H9 (cell line): ENCODE results near the gene ACOT7. TPM values are rescaled to one million over a fixed set of nuclear protein-coding genes. Genes with fewer than 3 reads are reported as not detected.

Experiments
- DNase-seq: peaks from one replicate; pipeline ENCODE4 v3.0.0-alpha.2; 2017
- H2AFZ ChIP-seq: one replicate; pipeline ENCODE4 v1.6.1; 2013; ENCODE audit warnings: mild to moderate bottlenecking, low read length, control low read depth, moderate library complexity
- H2AK5ac ChIP-seq: 2 replicates; pipeline ENCODE4 v1.6.1; 2013; ENCODE audit warnings: low read length, control low read depth, mixed read lengths; ENCODE audit not compliant: insufficient read length
- H2BK120ac ChIP-seq: one replicate; pipeline ENCODE4 v1.6.1; 2013; ENCODE audit warnings: low read depth, mild to moderate bottlenecking, low read length, control low read depth, inconsistent platforms; ENCODE audit not compliant: poor library complexity, severe bottlenecking
- H2BK12ac ChIP-seq: 2 replicates; pipeline ENCODE4 v1.6.1; 2013; ENCODE audit warnings: low read length, control low read depth, mixed read lengths, low read depth; ENCODE audit not compliant: insufficient read length
- H2BK15ac ChIP-seq: 2 replicates; pipeline ENCODE4 v1.6.1; 2013; ENCODE audit warnings: low read depth, low read length, control low read depth
- H2BK20ac ChIP-seq: one replicate; pipeline ENCODE4 v1.6.1; 2013; ENCODE audit warnings: low read depth, mild to moderate bottlenecking, low read length, control low read depth, inconsistent platforms; ENCODE audit not compliant: poor library complexity, severe bottlenecking
- H2BK5ac ChIP-seq: 2 replicates; pipeline ENCODE4 v1.6.1; 2013; ENCODE audit warnings: low read length, control low read depth, mixed read lengths; ENCODE audit not compliant: insufficient read length
- H3K14ac ChIP-seq: 2 replicates; pipeline ENCODE4 v1.6.1; 2013; ENCODE audit warnings: low read length, control low read depth; ENCODE audit not compliant: insufficient read depth
- H3K18ac ChIP-seq: 2 replicates; pipeline ENCODE4 v1.6.1; 2013; ENCODE audit warnings: low read depth, mild to moderate bottlenecking, mixed read lengths, low read length, control low read depth; ENCODE audit not compliant: insufficient read length
- H3K23ac ChIP-seq: 2 replicates; pipeline ENCODE4 v1.6.1; 2013; ENCODE audit warnings: low read length, control low read depth, mixed read lengths, low read depth; ENCODE audit not compliant: insufficient read length
- H3K23me2 ChIP-seq: 2 replicates; pipeline ENCODE4 v1.6.1; 2013; ENCODE audit warnings: low read depth, mild to moderate bottlenecking, mixed read lengths, low read length, control low read depth; ENCODE audit not compliant: insufficient read length, poor library complexity, severe bottlenecking
- H3K27ac ChIP-seq: 2 replicates; pipeline ENCODE4 v1.5.1; 2013; ENCODE audit warnings: low read length, control low read depth, mixed read lengths, low read depth; ENCODE audit not compliant: insufficient read length
- H3K27me3 ChIP-seq: 2 replicates; pipeline ENCODE4 v1.6.1; 2013; ENCODE audit warnings: low read length, control low read depth, inconsistent platforms; ENCODE audit not compliant: insufficient read depth
- H3K4ac ChIP-seq: 2 replicates; pipeline ENCODE4 v1.6.1; 2013; ENCODE audit warnings: low read depth, mild to moderate bottlenecking, control low read depth, inconsistent platforms, low read length, moderate library complexity
- H3K4me1 ChIP-seq: 2 replicates; pipeline ENCODE4 v1.6.1; 2013; ENCODE audit warnings: low read length, control low read depth, inconsistent platforms; ENCODE audit not compliant: insufficient read depth
- H3K4me2 ChIP-seq: 2 replicates; pipeline ENCODE4 v1.6.1; 2013; ENCODE audit warnings: low read length, control low read depth, mixed read lengths; ENCODE audit not compliant: insufficient read length, insufficient read depth
- H3K56ac ChIP-seq: 2 replicates; pipeline ENCODE4 v1.6.1; 2013; ENCODE audit warnings: low read depth, mild to moderate bottlenecking, mixed read lengths, low read length, control low read depth; ENCODE audit not compliant: insufficient read length
- H3K79me1 ChIP-seq: 2 replicates; pipeline ENCODE4 v1.6.1; 2013; ENCODE audit warnings: low read depth, mild to moderate bottlenecking, moderate library complexity, low read length, control low read depth, inconsistent platforms; ENCODE audit not compliant: insufficient read depth, poor library complexity, severe bottlenecking
- H3K79me2 ChIP-seq: 2 replicates; pipeline ENCODE4 v1.6.1; 2013; ENCODE audit warnings: low read length, control low read depth, inconsistent platforms; ENCODE audit not compliant: insufficient read depth
- H3K9ac ChIP-seq: 2 replicates; pipeline ENCODE4 v1.6.1; 2013; ENCODE audit warnings: low read length, control low read depth, mixed read lengths; ENCODE audit not compliant: insufficient read length; ENCODE audit errors: extremely low read depth
- H3K9me3 ChIP-seq: one replicate; pipeline ENCODE4 v1.6.1; 2013; ENCODE audit warnings: low read depth, low read length, inconsistent platforms; ENCODE audit not compliant: control insufficient read depth
- H3T11ph ChIP-seq: one replicate; pipeline ENCODE4 v1.6.1; 2013; ENCODE audit warnings: mild to moderate bottlenecking, low read length, control low read depth, inconsistent platforms
- H4K20me1 ChIP-seq: one replicate; pipeline ENCODE4 v1.6.1; 2013; ENCODE audit not compliant: control insufficient read depth, insufficient read length, insufficient read depth
- H4K5ac ChIP-seq: 2 replicates; pipeline ENCODE4 v1.6.1; 2013; ENCODE audit warnings: low read depth, mild to moderate bottlenecking, mixed read lengths, low read length, control low read depth; ENCODE audit not compliant: insufficient read length
- H4K8ac ChIP-seq: replicated peaks from 2 replicates; pipeline ENCODE4 v1.6.1; 2013; ENCODE audit warnings: low read length, control low read depth, mixed read lengths, low read depth; ENCODE audit not compliant: insufficient read length
- H4K91ac ChIP-seq: 2 replicates; pipeline ENCODE4 v1.6.1; 2013; ENCODE audit warnings: low read depth, mild to moderate bottlenecking, moderate library complexity, mixed read lengths, low read length, control low read depth; ENCODE audit not compliant: insufficient read length
- H3K27ac Mint-ChIP-seq, 3 experiments: 2 replicates in 2 of 3; 3 replicates in 1 of 3; pipeline ENCODE4 v1.8.0; 2020 to 2021; ENCODE audit warnings: mixed read lengths in 3 of 3, mild to moderate bottlenecking in 1 of 3, moderate library complexity in 1 of 3
- H3K27me3 Mint-ChIP-seq: 2 replicates; pipeline ENCODE4 v1.8.0; 2021; ENCODE audit warnings: low read depth, mild to moderate bottlenecking, moderate library complexity, mixed read lengths
- H3K36me3 Mint-ChIP-seq, 3 experiments: 2 replicates in 2 of 3; 3 replicates in 1 of 3; pipeline ENCODE4 v1.8.0; 2020 to 2021; ENCODE audit warnings: low read depth in 3 of 3, mixed read lengths in 3 of 3; ENCODE audit not compliant: insufficient read depth in 1 of 3
- H3K4me1 Mint-ChIP-seq, 2 experiments: 2 replicates each; pipeline ENCODE4 v1.8.0; 2020; ENCODE audit warnings: mixed read lengths in 2 of 2
- H3K4me3 Mint-ChIP-seq, 2 experiments: 2 replicates in 1 of 2; 3 replicates in 1 of 2; pipeline ENCODE4 v1.8.0; 2020 to 2021; ENCODE audit warnings: mild to moderate bottlenecking in 2 of 2, mixed read lengths in 2 of 2, moderate library complexity in 1 of 2
- H3K9me3 Mint-ChIP-seq, 2 experiments: 2 replicates in 1 of 2; 3 replicates in 1 of 2; pipeline ENCODE4 v1.8.0; 2020; ENCODE audit warnings: mild to moderate bottlenecking in 2 of 2, mixed read lengths in 2 of 2, moderate library complexity in 1 of 2
- CTCF ChIP-seq: fragments of 200-600 bp; sonication (generic); conservative IDR thresholded peaks from 3 replicates; pipeline ENCODE4 v1.8.0; 2021; ENCODE audit warnings: antibody characterized with exemption, mild to moderate bottlenecking
- WGBS: extraction: QIAGEN DNeasy Blood & Tissue Kit; methylation state at CpG from one replicate; pipeline ENCODE4 v1.1.7; 2013; ENCODE audit warnings: missing lambda C conversion rate, low lambda C conversion rate, mixed read lengths; ENCODE audit not compliant: insufficient read length; ENCODE audit errors: extremely low coverage; 5-methylcytosine and 5-hydroxymethylcytosine counted together
- total RNA-seq: library from RNA; stranded (reverse); gene quantifications from 2 replicates; pipeline ENCODE4 v1.2.1, GENCODE V29; 2021

Gene ACOT7
- total RNA-seq, 1 experiment from 2014 or later: 87.4 TPM

- Mint-ChIP-seq H3K36me3 (peaks cover 10 to 25% (median 21%) of the 10 kb centered on the region in 3 experiments; a peak in 6 of 7 replicates), H3K4me1 (peaks cover 17 to 34% of the 10 kb centered on the region in 2 experiments), H3K27ac (peak overlapping the region; percentile 56 to 75 (median 73); a peak in 4 of 7 replicates), H3K4me3 (no peak overlapping the region), H3K9me3 (no peaks in the 10 kb centered on the region), H3K27me3 (no peaks in the 10 kb centered on the region; the same call in 1 of the 2 replicates)
- Histone ChIP-seq H3K4ac (no peak overlapping the region), H3K23me2 (no peaks in the 10 kb centered on the region), H3K79me1 (no peaks in the 10 kb centered on the region), H2BK15ac (no peak overlapping the region), H3T11ph (no peak overlapping the region), H2AFZ (no peak overlapping the region), H3K27ac (no peak overlapping the region), H4K20me1 (no peaks in the 10 kb centered on the region), H3K27me3 (no peaks in the 10 kb centered on the region), H3K4me1 (peaks cover 3% of the 10 kb centered on the region; the same call in 1 of the 2 replicates), H3K9me3 (no peaks in the 10 kb centered on the region), H3K18ac (no peak overlapping the region), H2BK120ac (no peak overlapping the region), H3K14ac (no peak overlapping the region; the same call in 1 of the 2 replicates), H4K91ac (no peak overlapping the region), H3K79me2 (no peaks in the 10 kb centered on the region; the same call in 1 of the 2 replicates), H2BK12ac (no peak overlapping the region), H2BK5ac (no peak overlapping the region), H3K23ac (no peak overlapping the region), H3K4me2 (no peak overlapping the region), H2AK5ac (no peak overlapping the region), H3K56ac (no peak overlapping the region), H4K5ac (no peak overlapping the region), H4K8ac (no peak overlapping the region), H3K9ac (no peak overlapping the region), H2BK20ac (no peak overlapping the region)
- DNase-seq: no peak
- TF ChIP-seq CTCF: no peak
- WGBS: no CpG with 5 or more reads among the region's 14 CpGs
Observed at GRCh38 chr1:6334261-6334993, 59.1 kb downstream of the ACOT7 start.
